OCI-M1 (cell line): ENCODE data around the gene NEUROD4.

ENCODE experiments used
- DNase-seq: peaks from one replicate; lab custom pipeline; 2025; lab: John Stamatoyannopoulos, UW

NEUROD4 gene

DNA sequence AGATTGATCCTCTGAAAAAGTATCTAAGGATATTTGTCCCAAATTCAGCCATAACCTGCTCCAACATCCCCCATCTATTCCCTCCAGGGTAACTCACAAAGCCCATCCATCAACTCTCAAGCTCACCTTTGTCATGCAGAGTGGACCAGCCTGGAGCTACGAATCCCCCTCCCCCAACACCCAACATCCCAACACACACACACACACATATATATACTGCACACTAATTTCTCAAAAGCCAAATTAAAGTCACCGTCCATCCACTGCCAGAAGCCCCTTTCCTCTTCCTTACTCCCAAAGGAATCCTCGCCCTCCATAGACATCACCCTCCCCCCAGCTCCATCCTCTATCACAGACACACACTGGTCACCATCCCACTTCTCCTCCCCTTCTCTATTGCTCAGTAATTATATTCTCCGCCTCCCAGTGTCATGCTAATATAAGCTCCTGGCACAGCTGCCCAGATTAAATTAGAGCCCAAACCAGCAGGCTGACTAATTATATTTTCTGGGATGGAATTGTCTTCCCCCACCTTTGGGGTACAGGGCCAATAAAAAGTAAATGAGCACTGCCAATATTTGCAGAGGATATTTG is 21.7 kb upstream of the NEUROD4 start:
- no peak for DNase-seq

DNA sequence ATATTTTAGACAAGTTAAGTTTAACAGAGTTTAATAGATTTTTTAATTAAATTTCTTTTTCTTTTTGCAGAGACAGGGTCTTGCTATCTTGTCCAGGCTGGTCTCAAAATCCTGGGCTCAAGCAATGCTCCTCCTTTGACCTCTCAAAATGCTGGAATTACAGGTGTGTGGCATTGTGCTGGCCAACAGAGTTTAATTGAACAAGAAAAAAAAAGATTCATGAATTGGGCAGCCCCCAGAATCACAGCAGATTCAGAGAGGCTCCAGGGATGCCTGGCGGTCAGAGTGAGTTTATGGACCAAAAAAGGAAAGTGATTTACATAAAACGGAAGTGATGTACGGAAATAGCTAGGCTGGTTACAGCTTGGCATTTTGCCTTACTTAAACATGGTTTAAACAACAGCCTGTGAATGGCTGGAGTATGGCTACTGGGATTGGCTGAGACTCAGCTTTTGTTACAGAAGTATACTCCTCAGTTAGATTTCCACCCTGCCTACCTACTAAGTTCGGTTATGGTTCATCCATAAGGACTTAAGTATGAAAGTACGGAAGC is 20.7 kb upstream of the NEUROD4 start:
- DNase-seq, result no peak

DNA sequence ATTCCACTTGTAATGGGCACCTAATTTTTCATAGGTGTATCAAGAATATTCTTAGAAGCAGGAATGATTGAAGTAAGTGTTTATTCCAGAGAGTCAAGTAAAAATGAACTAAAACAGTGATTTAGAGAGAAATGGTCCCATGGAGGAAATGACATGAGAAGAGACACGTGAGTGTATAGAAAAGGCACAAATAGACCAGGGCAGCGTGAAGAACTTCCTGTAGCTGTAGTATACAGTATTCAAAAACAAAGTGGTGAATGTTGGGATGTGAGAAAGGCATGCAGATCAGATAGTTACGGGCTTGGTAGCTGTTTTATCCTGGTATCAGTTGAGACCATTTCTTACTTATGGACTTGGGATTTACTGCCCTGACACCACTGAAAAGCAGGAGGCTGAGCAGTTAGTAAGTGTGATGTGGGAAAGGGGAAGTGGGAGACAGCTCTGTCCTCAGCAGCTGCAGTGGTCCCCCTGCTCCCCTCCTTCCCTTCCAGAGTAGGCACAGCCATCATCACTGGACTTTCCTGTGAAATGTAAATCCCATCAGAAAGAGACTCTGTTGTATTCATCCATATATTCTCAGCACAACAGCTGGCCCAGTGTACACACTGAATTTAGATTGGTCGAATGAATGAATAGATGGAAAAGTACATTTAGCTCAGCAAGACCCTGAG is 18.4 kb upstream of the NEUROD4 start:
- DNase-seq, result no peak

DNA sequence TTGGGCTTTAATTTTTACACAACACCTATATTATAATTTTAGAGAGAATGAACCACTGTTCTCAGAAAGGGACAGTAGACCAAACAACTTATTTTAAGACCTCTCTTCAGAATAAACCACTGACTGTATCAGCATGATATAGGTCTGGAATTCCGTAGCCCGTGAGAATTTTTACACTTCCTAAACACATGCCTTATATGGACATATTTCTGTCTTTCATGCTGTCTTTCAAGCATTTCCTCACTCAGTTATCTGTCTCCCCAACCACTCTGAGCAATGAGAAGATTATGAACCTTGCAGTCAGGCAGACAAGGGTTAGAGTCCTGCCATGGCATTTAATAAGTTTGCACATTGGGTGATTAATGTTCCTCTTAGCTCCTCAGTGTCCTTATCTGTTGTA is 17.4 kb upstream of the NEUROD4 start:
- DNase-seq, result no peak

DNA sequence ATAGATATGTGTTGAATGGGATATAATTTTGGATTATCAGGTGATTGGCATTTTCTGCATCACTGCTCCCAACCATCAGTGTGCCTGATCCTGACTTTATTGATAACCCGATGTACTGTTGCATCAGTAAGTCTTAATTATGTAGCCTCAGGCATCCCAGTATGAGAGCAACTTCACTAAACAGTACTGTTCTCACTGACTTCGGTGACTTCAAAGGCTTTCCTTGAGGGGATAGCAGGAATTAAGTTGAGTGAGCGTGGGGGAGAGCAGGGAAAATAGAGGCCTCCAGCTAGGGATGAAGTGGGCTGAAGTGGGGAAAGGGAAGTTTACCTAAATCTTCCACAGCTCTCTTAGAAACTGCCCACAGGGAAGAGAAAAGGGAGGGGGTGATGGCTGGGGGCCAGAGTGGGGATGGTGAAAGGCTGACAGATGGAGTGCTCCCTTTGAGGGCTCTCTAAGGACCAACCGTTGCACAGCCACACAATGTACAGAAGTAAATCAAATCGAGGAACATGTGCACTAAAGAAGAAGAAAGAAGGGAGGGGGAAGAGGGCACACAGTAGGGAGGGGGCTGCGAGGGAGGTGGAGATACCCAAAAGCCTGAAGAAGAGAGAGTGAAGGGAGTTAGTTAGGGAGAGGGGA is 10.7 kb upstream of the NEUROD4 start:
- DNase-seq, result no peak

DNA sequence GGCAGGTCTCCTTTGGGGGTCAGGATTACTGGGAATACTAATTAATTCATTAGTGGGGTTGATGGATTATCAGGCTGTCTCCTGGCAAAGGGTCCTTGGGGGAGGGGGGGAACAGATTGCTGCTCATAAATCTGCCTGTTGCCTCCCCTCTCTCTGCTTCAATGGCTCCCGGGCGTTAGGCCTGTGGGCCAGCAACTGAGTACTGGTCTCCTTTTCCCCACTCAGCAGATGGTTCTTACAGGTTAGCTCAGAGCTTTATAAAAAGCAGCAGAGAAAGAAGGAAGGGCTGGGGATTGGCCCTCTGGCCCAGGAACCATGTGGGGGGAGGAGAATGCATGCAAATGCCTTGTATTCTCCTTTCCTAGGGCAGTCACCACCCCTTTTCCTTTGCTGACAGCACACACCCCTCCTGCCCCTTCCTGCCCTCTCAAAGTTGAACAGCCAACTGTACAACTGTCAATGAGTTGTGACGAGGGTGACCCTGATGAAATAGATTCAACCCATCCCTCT is 2.3 kb upstream of the NEUROD4 start:
- no peak for DNase-seq

DNA sequence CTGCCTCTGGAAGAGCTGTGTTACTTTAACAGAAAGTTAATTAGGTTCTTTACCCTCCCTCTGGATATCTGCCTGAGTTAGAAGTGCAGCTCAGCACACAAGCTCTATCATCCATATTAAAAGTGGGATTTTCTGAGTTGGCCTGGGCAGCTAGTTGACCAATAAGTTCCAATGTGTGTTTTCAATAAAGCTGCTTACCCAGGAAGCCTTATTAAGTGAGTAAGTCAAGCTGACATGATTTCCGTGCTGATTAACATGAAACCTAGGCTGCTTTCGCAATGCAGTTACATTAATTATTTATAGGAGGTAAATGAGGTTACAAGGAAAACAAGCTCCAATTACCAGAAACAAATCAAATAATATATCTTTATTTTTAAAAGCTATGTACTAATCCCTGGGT is 4.8 kb downstream of the NEUROD4 start:
- DNase-seq, result no peak

DNA sequence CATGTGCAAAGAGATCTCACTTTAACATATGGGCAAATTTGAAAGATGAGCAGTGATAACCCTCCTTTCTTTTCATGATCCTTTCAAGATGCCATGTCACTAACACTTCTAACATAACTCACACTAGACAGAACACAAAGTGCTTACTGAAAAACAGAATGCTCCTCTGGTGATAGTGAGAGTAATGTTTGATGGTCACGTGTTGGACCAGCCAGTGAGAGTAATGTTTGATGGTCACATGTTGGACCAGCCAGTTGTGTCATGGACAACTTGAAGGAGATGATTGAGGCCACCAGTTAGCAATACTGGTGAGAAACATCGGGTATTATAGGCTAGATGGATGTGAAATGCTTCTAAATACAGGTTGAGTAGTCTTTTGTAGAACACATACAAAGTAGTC is 5.7 kb downstream of the NEUROD4 start:
- no peak for DNase-seq

DNA sequence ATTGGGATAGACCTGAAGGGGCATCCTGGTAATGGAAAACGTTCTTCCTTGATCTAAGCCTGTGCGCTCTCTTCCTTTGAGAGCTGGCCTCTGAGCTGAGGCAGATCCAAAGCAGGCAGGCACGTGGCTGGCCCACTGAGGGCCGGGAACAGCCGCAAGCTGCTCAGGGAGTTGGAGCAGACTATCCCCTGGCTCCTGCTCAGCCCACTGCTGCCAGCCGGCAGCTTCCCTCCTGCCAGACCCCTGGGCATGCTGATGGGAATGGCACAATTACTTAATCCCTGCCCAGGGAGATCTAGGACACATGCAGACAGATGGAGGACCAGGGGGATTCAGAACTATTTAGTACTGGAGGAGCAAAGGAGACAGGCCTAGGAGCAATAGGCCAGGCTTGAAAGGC is 14.4 kb downstream of the NEUROD4 start:
- no peak for DNase-seq

DNA sequence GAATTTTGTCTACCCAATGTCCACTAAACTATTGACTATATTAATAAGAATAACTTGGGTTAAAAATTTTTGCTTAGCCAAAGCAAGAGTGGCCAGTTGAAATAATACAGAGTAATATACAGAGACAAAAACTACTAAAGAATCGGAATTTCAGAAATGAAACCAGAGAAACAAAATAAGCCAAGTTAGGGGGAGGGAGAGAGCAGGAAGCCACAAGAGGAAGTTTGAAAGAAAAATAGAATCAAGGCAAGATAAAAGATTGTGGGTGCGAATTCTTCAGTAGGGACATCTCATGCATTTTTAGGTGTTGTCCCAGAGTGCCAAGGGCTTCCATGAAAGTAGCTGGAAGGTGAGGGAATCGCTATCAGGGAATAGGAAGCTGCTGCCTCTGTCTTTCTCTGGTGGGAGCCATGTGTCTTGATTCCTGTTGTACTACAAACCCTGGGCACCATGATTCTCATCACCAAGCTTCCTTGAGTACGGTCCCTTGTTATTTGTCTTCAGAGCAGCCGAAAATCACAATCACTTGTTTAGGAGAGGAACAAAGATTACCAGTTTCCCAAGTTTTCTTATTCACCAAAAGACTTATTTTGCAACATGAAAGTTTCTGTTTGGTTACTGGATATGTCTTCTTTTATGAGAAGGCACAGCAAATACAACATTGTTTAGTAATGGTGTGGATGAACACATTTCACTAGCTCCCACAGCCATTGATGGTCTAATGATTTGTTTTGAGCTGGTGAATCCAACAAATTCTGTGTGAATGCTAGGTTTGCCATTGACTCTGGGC is 16.7 kb downstream of the NEUROD4 start:
- DNase-seq, result peak; percentile 69

DNA sequence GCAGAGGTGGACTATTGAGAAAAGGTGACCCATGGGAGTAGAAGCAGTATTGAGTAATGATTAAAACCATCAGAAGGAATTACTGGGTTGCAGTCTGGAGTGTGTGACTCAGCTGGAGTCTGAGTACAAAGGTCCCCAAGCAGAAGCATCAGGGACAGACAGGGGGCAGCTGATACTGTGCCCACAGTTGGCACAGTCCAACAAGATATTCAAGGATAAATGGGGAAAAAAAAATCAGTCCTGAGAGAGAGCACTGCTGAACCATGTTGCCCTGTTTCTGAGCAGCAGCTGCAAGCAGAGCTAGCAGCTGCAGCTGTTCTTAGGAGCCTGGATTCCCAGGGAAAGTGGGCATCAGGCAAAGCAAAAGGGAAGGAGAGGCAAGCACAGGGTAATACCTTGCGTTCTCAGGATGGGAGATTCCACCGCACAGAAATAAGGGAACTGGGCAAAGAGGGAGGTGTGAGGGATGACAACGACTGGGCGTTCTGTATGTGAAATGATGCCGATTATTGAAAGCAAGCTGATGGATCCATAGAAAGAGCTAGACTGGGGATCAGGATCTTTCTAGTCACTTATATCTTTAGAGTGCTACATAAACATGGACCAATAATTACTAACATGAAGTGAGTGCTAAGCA is 17.7 kb downstream of the NEUROD4 start:
- no peak for DNase-seq

DNA sequence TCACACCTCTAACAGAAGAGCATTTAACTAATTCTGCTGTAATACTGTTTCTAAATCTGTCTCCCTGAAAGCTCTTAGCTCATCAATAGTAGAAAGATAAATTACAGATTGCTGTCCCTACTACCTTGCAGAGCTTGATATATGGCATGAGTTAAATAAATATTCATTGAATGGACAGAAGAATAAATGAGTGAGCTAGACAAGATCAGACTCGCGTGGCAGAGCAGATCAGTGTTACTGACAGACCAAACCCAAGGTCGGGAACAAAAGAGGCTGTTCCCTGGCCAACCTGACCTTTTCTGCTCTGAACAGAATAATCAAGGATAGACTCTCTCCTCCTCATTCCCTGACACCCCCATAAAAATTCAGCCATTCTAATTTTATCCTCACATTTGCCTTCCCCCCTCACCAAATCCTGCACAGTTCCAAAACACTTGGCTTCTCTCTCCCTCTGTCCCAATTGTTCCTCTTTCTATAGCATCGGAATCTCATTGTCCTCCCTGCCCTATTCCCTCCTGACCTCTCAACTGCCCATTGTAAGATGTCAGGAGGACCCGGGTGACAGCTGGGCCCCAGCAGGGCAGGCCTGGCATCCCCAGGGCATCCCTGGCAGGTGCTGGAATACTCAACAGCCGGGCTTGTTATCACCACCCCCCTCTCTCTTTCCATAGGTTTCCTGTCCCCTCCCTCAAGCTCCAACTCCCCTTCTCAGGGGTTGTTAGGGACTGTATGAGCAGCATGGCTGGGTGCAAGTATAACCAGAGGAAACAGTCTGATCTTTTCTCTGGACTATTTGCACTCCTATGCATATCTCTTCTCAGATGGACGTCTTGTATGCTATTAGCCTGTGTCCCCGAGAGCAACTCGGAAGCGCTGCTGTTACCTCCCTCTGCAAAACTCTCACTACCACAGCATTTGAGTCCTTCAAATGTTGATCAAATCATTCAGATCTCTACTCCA is 19.9 kb downstream of the NEUROD4 start:
- DNase-seq, result no peak

DNA sequence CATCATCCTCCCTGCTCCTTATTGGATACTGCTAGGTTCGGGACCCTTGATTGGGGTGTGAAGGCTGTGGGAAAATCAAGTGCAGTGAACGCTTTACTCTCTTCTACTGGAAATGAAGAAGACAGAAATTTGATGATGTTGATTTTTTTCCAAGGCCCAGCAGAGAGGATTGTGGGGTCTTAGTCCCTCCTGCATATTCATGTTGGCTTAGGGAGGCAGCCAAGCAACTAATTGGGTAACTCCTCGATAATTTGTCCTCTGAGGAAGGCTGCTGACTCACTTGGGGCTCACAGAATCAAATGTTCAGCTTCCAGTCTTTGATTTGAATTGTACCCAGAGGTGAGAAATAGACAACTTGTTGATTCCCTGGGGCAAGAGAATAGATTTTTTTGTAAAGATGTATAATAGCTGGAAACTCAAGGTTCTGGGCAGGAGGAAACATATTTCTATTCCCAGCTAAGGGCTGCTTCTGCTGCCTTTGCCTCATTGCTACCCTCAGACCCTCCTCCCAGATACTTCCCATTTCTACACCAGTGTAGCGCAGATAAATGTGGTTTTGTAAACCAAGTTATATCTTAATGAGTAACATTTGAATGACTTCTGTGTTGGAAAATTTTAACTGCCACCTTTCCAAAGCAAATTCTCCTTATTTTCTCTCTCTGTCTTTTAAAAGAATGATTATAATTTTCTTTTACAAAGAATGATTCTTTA is 21.7 kb downstream of the NEUROD4 start:
- peak; percentile 45 for DNase-seq

DNA sequence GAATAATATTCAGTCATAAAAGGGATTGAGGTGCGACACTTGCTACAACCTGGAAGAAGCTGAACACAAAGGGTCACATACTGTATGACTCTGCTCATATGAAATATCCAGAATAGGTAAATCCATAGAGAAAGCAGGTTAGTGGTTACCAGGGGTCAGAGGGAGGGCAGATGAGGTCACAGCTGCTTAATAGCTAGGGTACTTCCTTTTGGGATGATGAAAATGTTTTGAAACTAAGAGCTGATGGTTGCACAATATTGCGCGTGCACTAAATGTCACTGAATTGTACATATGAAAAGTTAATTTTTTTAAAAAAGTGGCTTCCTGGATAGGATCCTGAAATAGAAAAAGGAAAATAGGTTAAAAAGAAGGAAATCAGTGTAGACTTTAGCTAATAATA is 23.8 kb downstream of the NEUROD4 start:
- DNase-seq, result peak; percentile 41

DNA sequence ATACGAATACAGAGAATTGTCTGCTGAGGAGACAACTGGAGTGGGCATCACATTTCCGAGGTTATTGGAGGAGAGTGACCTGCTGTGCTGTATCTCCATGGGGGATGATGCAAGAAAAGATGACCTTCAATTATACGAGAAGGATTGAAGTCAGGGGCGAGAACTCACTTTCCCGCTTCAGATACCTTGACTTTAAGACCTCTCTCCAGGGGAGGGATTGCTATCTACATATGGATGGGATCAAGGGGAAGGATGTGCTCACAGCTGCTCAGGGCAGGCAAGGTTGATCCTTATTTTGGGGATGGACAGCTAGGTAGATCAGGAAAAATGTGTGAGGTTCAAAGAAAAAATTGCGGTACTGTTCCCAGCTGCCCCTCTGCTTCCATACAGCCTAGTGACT is 24.4 kb downstream of the NEUROD4 start:
- no peak for DNase-seq

DNA sequence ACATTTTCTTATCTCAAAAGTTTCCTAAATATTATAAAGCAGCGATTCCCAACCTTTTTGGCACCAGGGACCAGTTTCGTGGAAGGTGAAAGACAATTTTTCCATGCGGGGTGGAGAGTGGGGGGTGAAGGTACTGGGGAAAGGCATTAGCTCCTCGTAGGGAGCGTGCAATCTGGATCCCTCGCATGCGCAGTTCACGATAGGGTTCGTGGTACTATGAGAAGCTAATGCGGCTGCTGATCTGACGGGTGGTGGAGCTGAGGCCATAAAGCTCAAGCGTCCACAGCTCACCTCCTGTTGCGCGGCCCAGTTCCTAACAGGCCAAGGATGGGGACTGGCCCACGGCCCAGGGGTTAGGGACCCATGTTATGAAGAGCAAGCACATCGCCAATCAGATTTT is 29.9 kb downstream of the NEUROD4 start:
- no peak for DNase-seq

DNA sequence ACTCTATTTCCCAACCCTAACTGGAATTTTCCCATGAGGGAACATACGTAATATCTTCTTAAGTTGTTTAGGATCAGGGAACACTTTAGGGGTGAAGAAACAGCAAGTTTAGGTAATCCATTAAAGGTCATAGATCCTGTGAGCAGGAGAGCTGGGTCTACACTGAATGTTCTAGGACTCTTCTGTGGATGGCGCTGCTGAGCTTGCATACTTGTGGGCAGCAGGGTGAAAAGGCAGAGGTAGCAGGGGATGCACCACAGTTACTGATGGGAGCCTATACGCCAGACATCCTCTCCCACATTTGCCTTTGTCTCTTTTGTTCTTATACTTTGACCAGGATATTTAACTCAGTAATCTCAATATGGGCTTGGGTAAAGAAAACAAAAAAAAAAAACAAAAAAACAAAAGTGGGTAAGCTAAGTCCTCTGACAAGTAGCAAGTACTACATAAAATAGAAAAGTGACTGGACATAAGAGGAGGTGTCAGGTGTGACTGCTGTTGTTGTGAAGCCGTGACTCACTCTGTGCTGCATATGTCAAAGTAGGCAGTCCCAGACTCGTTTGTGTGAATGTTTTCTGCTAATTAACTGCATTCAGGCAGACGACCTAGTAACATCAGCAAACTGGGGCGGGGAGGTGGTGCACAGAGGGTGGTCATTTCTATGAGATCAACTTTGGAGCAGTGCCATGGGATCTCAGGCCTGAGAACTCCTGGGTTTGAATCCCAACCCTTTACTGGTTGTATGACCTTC is 31.6 kb downstream of the NEUROD4 start:
- no peak for DNase-seq

DNA sequence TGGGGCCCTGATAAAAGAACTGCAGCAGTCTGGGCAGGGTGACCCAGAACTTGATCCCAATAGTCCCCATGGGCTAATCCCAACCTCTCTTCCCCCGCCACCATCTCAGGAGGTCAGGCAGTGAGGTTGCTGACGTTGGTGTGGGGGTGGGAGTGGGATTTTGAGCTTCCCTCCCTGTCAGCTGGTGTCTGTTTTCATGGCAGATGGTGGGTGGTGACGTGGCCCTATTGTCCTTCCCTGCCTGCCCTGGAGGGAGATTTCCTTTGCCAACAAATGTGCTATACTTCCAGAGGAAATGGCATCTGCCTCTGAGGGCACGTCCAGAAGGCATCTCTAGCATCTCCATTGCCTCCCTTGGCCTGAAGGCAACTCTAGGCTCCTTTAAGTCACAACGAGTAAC is 37.7 kb downstream of the NEUROD4 start:
- DNase-seq, result no peak

DNA sequence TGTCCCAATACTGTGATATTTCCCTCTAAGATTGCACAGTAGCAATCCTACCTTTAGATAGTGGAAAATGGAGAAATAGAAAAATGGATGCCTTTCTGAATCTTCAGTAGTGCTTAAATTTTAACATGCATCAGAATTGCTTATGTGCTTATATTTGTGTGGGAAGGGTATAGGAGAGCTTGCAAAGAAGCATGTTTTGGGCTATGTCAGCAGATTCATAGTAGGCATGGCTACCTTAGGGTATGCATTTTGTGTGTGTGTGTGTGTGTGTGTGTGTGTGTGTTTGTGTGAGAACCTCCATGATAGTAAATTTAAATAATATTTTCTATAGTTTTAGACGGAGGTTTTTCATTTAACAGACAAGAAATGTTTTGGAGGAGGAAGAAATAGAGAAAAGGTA is 38.3 kb downstream of the NEUROD4 start:
- no peak for DNase-seq
